AG08396 (cell line): ENCODE results near the gene CBX8.

Source experiments
- DNase-seq: peaks from one replicate; pipeline ENCODE4 v3.0.0; 2012; ENCODE audit warnings: low spot score, mixed read lengths

Gene CBX8

GRCh38 chr17:79796763-79797491, at the start of gene CBX8:
TSS of gene CBX8 (minus strand) at chr17:79797077. CDS start at chr17:79796998, 79 bp downstream.
- peak; percentile 100 for DNase-seq

GRCh38 chr17:79845601-79845949, 48.7 kb upstream of the CBX8 start:
- DNase-seq = no peak

DNA sequence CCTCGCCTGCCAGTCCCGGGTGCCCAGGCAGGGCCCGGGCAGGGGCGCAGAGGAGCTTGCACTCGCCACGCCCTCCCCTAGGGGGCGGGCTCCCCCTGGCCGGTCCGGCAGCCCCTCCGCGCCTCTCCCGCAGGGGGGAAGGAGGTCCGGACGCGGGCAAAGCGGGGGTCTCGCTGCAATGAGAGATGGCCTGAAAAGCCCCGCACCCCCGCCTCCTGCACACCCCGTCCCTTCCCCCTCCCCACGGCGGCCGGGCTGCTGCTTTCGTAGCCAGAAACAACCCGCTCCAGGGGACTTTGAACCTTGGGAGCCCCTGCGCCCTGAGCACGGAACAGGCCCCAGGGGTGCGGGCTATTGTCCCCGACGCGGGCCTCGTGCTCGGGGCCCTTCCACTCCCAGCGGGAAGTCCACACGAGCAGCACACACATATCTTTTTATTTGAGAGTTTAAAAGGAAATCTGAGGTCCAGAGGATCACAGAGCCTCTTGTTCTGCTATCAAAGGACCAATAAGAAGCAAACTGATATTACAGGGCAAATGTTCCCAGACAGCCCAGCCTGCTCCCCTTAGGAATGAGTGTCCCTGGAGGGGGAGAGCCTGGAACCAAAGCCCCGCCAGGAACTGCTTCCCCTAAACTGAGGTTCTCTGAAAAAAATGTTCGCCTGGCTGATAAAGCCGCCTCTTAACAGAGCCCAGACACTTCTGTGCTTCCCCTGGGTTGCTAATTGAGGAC, 48.2 kb upstream of the CBX8 start:
- peak; percentile 83 for DNase-seq

DNA sequence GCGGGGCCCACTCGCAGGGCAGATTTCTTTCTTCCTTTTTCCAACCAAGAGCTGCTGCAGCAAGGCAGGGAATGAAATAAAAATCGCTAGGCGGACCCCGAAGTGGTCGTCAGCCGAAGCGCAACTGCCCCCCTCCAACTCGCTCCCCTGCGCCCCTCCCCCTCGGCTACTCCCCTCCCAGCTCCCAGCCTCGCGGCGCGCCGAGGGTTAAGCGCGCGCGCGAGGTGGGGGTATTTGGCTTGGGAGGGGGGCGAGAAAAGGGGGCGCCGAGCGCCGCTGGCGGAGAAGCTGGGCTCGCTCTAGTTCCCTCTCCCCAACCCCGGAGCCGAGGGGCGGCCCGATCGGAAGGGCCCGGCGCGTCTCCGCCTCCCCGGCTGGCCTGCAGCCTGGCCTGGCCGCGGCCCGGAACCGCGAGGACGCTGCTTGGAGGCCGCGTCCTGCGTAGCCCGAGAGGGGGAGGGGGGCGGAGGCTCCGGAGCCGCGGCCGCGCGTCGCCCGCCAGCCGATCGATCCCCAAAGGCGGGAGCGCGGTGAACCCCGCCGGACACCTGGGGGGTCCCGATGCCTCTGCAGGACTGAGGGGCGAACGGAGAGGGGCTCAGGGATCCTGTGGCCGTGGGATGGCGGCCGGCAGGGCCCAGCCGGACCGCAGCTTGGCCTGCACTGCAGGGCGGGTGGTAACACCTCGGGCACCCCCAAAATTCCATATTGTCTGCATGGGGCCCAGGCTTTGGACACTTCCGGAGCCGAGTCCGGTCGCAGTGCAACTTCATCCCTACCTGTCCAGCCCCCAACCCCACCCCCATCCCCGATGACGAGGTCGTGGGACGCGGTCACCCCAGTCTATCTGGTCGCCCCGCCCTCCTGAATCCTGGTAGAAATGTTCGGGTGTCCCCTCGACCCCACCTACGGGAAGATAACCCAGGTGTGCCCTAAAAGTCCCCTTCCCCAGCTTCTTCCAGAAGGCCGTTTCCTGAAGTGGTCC, 47.2 kb upstream of the CBX8 start:
- peak; percentile 92 for DNase-seq

- DNase-seq = no peak
These were observed 46.6 kb upstream of the CBX8 start for GRCh38 chr17:79843474-79843815.

DNA sequence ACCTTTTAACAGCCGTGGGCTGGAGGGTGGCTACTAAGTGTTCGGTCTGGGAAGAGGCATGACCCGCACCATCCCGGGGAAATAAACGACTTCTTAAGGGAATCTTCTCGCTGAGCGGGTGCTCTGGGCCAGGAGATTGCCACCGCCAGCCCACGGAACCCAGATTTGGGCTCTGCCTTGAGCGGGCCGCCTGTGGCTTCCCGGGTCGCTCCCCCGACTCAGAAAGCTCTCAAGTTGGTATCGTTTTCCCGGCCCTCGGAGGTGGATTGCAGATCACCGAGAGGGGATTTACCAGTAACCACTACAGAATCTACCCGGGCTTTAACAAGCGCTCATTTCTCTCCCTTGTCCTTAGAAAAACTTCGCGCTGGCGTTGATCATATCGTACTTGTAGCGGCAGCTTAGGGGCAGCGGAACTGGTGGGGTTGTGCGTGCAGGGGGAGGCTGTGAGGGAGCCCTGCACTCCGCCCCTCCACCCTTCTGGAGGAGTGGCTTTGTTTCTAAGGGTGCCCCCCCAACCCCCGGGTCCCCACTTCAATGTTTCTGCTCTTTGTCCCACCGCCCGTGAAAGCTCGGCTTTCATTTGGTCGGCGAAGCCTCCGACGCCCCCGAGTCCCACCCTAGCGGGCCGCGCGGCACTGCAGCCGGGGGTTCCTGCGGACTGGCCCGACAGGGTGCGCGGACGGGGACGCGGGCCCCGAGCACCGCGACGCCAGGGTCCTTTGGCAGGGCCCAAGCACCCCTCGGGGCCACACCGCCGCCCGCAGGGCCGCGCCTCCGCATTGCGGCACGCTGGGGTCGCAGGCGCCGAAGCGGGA, 46.0 kb upstream of the CBX8 start:
- no peak for DNase-seq

- DNase-seq = no peak
These were observed 45.3 kb upstream of the CBX8 start for GRCh38 chr17:79842136-79842655.

- no peak for DNase-seq
These were observed 44.7 kb upstream of the CBX8 start for GRCh38 chr17:79841369-79842135.

DNA sequence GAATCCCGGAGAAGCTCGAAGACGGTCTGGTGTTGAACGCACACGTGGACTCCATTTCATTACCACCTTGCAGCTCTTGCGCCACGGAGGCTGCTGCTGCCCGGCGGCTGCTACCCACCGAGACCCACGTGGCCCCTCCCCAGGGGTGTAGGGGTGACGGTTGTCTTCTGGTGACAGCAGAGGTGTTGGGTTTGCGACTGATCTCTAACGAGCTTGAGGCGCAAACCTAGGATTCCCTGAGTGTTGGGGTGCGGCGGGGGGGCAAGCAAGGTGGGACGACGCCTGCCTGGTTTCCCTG, 44.1 kb upstream of the CBX8 start:
- DNase-seq = no peak

GRCh38 chr17:79840269-79840988, 43.6 kb upstream of the CBX8 start:
- DNase-seq = peak; percentile 33

GRCh38 chr17:79839356-79840268, 42.7 kb upstream of the CBX8 start, which contains the start of gene CBX4:
TSS of gene CBX4 (minus strand) at chr17:79839440. CDS start at chr17:79839251, 189 bp downstream.
- peak; percentile 99 for DNase-seq

- DNase-seq = peak; percentile 67
These were observed 41.8 kb upstream of the CBX8 start for GRCh38 chr17:79838522-79839274.

- DNase-seq = no peak
These were observed 41.1 kb upstream of the CBX8 start for GRCh38 chr17:79837888-79838521.

GRCh38 chr17:79836972-79837887, 40.4 kb upstream of the CBX8 start:
- peak; percentile 75 for DNase-seq

- DNase-seq = no peak
These were observed 39.7 kb upstream of the CBX8 start for GRCh38 chr17:79836510-79836971.

DNA sequence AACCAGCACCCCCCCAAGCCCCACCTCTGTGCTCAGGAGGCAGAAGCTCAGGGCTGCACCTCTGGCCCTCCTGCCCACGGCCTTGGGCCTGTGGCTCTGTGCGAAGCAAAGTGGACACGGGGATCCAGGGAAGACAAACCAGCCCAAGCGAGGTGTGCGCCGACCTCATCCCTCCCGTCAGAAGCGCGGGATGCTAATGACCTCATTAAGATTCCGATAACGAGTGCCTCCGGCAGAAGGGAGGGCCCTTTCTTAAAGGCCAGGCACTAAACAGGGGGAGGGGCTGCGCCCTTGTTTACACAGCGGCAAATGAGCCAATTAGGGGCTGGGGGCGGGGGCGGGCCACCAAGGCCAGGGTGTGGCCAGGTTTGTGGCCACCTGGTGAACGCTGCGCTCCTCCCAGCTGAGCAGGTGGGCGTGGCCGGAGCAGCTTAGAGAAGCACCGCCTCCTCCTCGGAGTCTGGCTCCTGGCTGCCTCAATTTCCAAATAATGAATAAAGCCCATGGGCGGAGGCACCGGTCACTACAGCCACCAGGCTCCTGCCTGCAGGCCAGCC, 39.2 kb upstream of the CBX8 start:
- no peak for DNase-seq
